ENCODE measurements around the gene HAP1. TPM values are rescaled to one million over a fixed set of nuclear protein-coding genes. Genes with fewer than 3 reads are reported as not detected.
A peak's percentile ranks its signal among the peaks of the same experiment; 100 is the strongest.

HAP1 gene
- total RNA-seq, 2 experiments from 2014 or later, result 0.07 to 0.09 TPM

DNA sequence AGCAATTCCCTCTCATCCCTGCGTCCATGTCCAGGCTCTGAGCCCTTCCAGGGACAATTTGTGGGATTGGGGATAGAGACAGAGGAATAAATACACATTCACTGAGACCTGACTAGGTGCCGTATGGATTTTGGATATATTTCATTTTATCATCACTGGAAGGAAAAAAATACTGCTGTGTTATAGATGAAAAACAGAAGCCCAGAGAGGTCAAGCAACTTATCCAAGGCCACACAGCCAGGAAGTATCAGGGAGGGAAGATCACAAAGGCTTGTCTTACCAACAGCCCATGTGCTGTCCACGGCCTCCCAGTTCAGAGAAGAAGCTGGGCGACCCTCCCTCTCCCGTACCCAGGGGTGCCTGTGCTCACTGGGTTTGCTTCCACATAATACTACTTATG, 6.1 kb upstream of the HAP1 start:
- DNase-seq (no peak), ATAC-seq (no peak)
- no peaks in the 10 kb centered on the region for H3K9me3 Mint-ChIP-seq
- peaks cover 2% of the 10 kb centered on the region for H3K4me1 Mint-ChIP-seq (ENCODE audit: low read depth)
- no peak overlapping the region for H3K27ac Mint-ChIP-seq
- CTCF ChIA-PET, result interaction anchor here (4.2 kb wide), 1 partner anchor 60 kb away, joined by 30 read pairs; no protein-coding TSS in a partner anchor
- intact Hi-C loops (cut with micrococcal nuclease), result no loop called here
- no peaks in the 10 kb centered on the region for H3K36me3 Mint-ChIP-seq (ENCODE audit: low read depth)
- POLR2A ChIA-PET, result no interaction called here
- H3K4me3 Mint-ChIP-seq, result no peak overlapping the region
- TF ChIP-seq CTCF (IDR thresholded peaks at IDR 0.05), result no peak
- H3K27me3 Mint-ChIP-seq, result peaks cover 19% of the 10 kb centered on the region

DNA sequence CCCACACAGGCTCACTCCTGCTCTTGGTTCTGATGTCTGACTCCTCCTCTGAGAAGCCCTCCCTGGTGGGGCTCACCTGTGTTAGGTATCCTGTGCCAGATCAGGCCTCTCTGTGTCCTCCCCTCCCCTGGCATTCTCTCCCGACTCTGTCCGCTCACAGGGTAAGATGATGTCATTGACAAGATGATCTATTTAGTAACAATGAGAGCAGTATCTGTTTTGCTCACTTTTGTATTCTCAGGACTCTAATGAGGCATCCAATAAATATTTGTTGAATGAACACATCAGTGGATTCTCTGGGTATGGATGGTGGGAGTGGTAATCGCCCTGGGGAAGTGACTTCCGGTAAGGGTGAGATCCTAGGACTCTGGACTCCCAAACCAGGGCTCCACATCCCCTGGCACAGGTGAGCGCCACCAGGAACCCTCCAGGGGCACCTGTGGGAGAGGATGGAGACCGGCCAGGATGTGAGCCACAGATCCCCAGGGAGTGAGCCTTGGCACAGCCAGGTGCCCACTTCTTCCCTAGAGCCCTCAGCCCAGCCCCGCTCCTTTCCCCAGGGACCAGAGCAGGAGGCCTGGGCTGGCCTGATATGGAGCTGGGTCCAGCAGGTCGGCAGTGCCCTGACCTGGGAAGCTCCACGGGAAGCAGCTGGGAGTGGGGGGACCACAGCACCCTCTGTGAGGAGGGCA, 5.4 kb upstream of the HAP1 start:
- intact Hi-C loops (cut with micrococcal nuclease), result loop anchor here (2.0 kb wide), 1 partner anchor 61 kb away; no protein-coding TSS in a partner anchor
- ChIA-PET POLR2A (no interaction called here), CTCF (interaction anchor here (4.2 kb wide), 1 partner anchor 60 kb away, joined by 30 read pairs; no protein-coding TSS in a partner anchor)
- no peak for ATAC-seq
- H3K9me3 Mint-ChIP-seq, result no peaks in the 10 kb centered on the region
- H3K4me3 Mint-ChIP-seq, result no peak overlapping the region
- no peak overlapping the region for H3K27ac Mint-ChIP-seq
- H3K36me3 Mint-ChIP-seq (ENCODE audit: low read depth), result no peaks in the 10 kb centered on the region
- H3K4me1 Mint-ChIP-seq (ENCODE audit: low read depth), result peaks cover 5% of the 10 kb centered on the region
- peaks cover 24% of the 10 kb centered on the region for H3K27me3 Mint-ChIP-seq
- DNase-seq, result no peak
- no peak for TF ChIP-seq CTCF (IDR thresholded peaks at IDR 0.05)

GRCh38 chr17:41738801-41739112, 4.3 kb upstream of the HAP1 start:
- H3K27ac Mint-ChIP-seq, result no peak overlapping the region
- no peak for DNase-seq

GRCh38 chr17:41738077-41738800, 3.8 kb upstream of the HAP1 start:
- DNase-seq (peak; percentile 90), ATAC-seq (peak; percentile 95)
- CTCF ChIA-PET, result interaction anchor here (0.6 to 4.7 kb wide), 15 partner anchors 13 to 126 kb away, joined by 3 to 48 read pairs (median 6); partner anchors contain the start of genes JUP, KLHL11, NT5C3B and P3H4
- H3K4me3 Mint-ChIP-seq, result no peak overlapping the region
- TF ChIP-seq CTCF (IDR thresholded peaks at IDR 0.05), result peak; percentile 94
- POLR2A ChIA-PET, result interaction anchor here (0.6 to 1.0 kb wide), 3 partner anchors 44 to 64 kb away, joined by 3 to 4 read pairs (median 3); no protein-coding TSS in a partner anchor
- H3K9me3 Mint-ChIP-seq, result no peaks in the 10 kb centered on the region
- peaks cover 32% of the 10 kb centered on the region for H3K27me3 Mint-ChIP-seq
- intact Hi-C loops (cut with micrococcal nuclease), result loop anchor here (2.0 kb wide), 1 partner anchor 63 kb away; no protein-coding TSS in a partner anchor
- peaks cover 10% of the 10 kb centered on the region for H3K4me1 Mint-ChIP-seq (ENCODE audit: low read depth)
- H3K27ac Mint-ChIP-seq, result peak overlapping the region; percentile 38
- H3K36me3 Mint-ChIP-seq (ENCODE audit: low read depth), result no peaks in the 10 kb centered on the region

More at GRCh38 chr17:41738801-41739112, 4.3 kb upstream of the HAP1 start:
- intact Hi-C loops (cut with micrococcal nuclease), result loop anchor here (2.0 kb wide), 1 partner anchor 62 kb away; no protein-coding TSS in a partner anchor
- Mint-ChIP-seq H3K4me1 (ENCODE audit: low read depth) (peaks cover 6% of the 10 kb centered on the region), H3K36me3 (ENCODE audit: low read depth) (no peaks in the 10 kb centered on the region), H3K4me3 (no peak overlapping the region), H3K9me3 (no peaks in the 10 kb centered on the region), H3K27me3 (peaks cover 29% of the 10 kb centered on the region)
- CTCF ChIA-PET, result interaction anchor here (4.2 kb wide), 1 partner anchor 61 kb away, joined by 30 read pairs; no protein-coding TSS in a partner anchor
- no peak for TF ChIP-seq CTCF (IDR thresholded peaks at IDR 0.05)
- no peak for ATAC-seq
- POLR2A ChIA-PET, result no interaction called here
